A549 (cell line): Measurements from ENCODE around the gene RNF43.

Source experiments
- BHLHE40 ChIP-seq: IDR thresholded peaks from 2 replicates; pipeline ENCODE4 v1.6.1; 2012; ENCODE audit warnings: low read depth, low read length, inconsistent platforms
- CBX2 ChIP-seq: fragments of 200-600 bp; sonication (generic); IDR thresholded peaks from 2 replicates; pipeline ENCODE4 v1.6.1; 2016; ENCODE audit warnings: low read depth, mild to moderate bottlenecking, borderline replicate concordance
- CTCF ChIP-seq: fragments of >200 bp; sonication (Bioruptor Twin); formaldehyde crosslinking; IDR thresholded peaks from 3 replicates; pipeline ENCODE4 v1.5.1; 2016
- EP300 ChIP-seq, 2 experiments: fragments of >200 bp; sonication (Bioruptor Twin); formaldehyde crosslinking; IDR thresholded peaks; 2 replicates in 1 of 2; 3 replicates in 1 of 2; pipeline ENCODE4 v1.6.1; 2016 to 2017
- HDAC2 ChIP-seq: fragments of 200-600 bp; sonication (generic); IDR thresholded peaks from 2 replicates; pipeline ENCODE4 v1.6.1; 2016
- MAFK ChIP-seq: fragments of 450-650 bp; IDR thresholded peaks from 2 replicates; pipeline ENCODE4 v1.6.1; 2014; ENCODE audit not compliant: partially characterized antibody
- RAD21 ChIP-seq, 2 experiments: fragments of >200 bp in 1 of 2; sonication (Bioruptor Twin) in 1 of 2; formaldehyde crosslinking in 1 of 2; IDR thresholded peaks in 1 of 2; conservative IDR thresholded peaks in 1 of 2; 2 replicates in 1 of 2; 3 replicates in 1 of 2; pipeline ENCODE4 v1.6.1; 2012 to 2018; ENCODE audit warnings: inconsistent platforms in 1 of 2
- RCOR1 ChIP-seq: fragments of 150-350 bp; IDR thresholded peaks from 2 replicates; pipeline ENCODE4 v1.6.1; 2014; ENCODE audit warnings: antibody characterized with exemption, low read length, low read depth
- RFX5 ChIP-seq: fragments of 450-650 bp; IDR thresholded peaks from 2 replicates; pipeline ENCODE4 v1.7.1; 2014; ENCODE audit warnings: antibody characterized with exemption, mild to moderate bottlenecking, moderate library complexity
- TP53 ChIP-seq: fragments of 250-450 bp; sonication (Bioruptor Pico); IDR thresholded peaks from 2 replicates; pipeline ENCODE4 v1.5.0; 2021; ENCODE audit warnings: mild to moderate bottlenecking, moderate library complexity

GRCh38 chr17:58412961-58413586 is 4.3 kb downstream of the RNF43 start:
- TF ChIP-seq RAD21 (conservative IDR thresholded peaks at IDR 0.05 in 1 of 2, IDR thresholded peaks at IDR 0.05 in 1 of 2) (no peak), CTCF (no peak), RFX5 (no peak), TP53 (CRISPR knock-in tag) (no peak), HDAC2 (no peak), BHLHE40 (no peak), CBX2 (no peak), RCOR1 (no peak), MAFK (no peak), EP300 (IDR thresholded peaks at IDR 0.05) (no peak)
